Putamen (tissue), 1 donor: Measurements from ENCODE around the gene NPY1R.

ENCODE experiments used
- DNase-seq: peaks from one replicate; pipeline ENCODE4 v3.0.0-alpha.2; 2016; ENCODE audit warnings: low spot score

Gene NPY1R

GRCh38 chr4:163279713-163280112 is 52.7 kb downstream of the NPY1R start:
- no peak for DNase-seq

- no peak for DNase-seq
Measured at GRCh38 chr4:163274861-163275260, 57.5 kb downstream of the NPY1R start.
